Left cardiac atrium (tissue), 4 donors: ENCODE data around the gene IPPK. TPM values are rescaled to one million over a fixed set of nuclear protein-coding genes. Genes with fewer than 3 reads are reported as not detected.

Source experiments
- ATAC-seq, 2 donors: fragments of 200-7000 bp; cut with Tn5 transposase; one replicate each; pipeline ENCODE4 v1.9.1; 2020; ENCODE audit warnings: mild to moderate bottlenecking in 2 of 2, moderate library complexity in 2 of 2
- DNase-seq: peaks from one replicate; pipeline ENCODE4 v3.0.0-alpha.2; 2020
- intact Hi-C, 2 donors: fragments of 100-400 bp; cut with DNase I; formaldehyde crosslinking; loops; one replicate each; pipeline versions ENCODE4 v1.14.1 to v1.15.1; 2022 to 2023
- total RNA-seq, 2 donors: library from RNA; stranded (reverse); fragmentation: NEBNext Ultra II Directional; extraction: Animal tissue kit (Norgen Biotek cat#: 25700); gene quantifications; one replicate each; pipeline ENCODE4 v1.2.1, GENCODE V29; 2021
- donor health status: DM: no; HTN: yes; CAD: no.
- donor health status: DM: no; HTN: yes; CAD: no; lungs with severe emphysema.
- donor health status: DM: yes; HTN: yes; CAD: no.
- donor health status: Dilated cardiomyopathy.

Gene IPPK
- total RNA-seq, 2 donors from 2014 or later: 6.1 to 19.6 TPM

- intact Hi-C loops: no loop called here
- ATAC-seq (no peak), DNase-seq (no peak)
These were observed 27.9 kb downstream of the IPPK start for GRCh38 chr9:92642041-92642451.

DNA sequence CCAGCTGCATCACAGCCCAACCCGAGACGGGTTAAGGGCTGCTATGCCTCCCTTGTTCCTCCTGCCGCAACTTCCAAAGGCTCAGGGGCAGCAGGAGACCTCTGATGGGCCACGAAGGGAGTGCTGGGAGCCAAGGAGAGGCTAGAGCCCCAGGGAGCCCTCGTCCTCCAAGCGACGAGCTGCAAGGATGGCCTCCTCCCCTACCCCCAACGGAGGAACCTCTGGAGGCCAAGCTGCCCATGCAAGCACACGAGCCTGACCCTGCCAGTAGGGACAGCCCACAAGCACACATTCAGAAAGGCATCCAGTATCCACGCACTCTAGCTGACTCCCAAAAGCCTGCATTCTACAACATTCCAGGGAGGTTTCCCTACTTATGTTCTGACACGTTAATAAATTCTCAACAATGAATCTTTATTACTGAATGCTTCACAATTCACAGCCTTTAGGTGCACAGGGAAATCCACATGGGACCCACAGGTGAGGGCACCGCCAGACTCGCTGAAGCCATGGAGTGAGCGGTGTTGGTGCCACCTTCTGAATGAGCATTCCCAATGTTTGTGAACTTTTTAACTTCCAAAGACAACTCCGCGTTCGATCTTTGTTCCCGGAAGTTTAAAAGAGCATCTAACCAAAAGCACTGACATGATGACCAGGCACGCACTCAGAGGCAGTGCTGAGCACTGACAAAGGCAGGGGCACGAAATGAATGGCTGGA lies 28.7 kb downstream of the IPPK start:
- DNase-seq: no peak
- intact Hi-C loops: no loop called here
- ATAC-seq: no peak

GRCh38 chr9:92640398-92641091 lies 29.4 kb downstream of the IPPK start:
- intact Hi-C loops: no loop called here
- ATAC-seq: no peak
- no peak for DNase-seq

- intact Hi-C loops: loop anchor here (5.0 to 10.0 kb wide), 3 partner anchors 295 to 503 kb away; partner anchors contain the start of genes CENPP (in 1 of the 2) and NOL8 (in 1 of the 2)
- no peak for ATAC-seq
- no peak for DNase-seq
These were observed 30.1 kb downstream of the IPPK start for GRCh38 chr9:92639791-92640271.

- intact Hi-C loops: loop anchor here (5.0 to 10.0 kb wide), 3 partner anchors 294 to 502 kb away; partner anchors contain the start of genes CENPP (in 1 of the 2) and NOL8 (in 1 of the 2)
- ATAC-seq (no peak), DNase-seq (no peak)
These were observed 30.8 kb downstream of the IPPK start for GRCh38 chr9:92639124-92639523.

DNA sequence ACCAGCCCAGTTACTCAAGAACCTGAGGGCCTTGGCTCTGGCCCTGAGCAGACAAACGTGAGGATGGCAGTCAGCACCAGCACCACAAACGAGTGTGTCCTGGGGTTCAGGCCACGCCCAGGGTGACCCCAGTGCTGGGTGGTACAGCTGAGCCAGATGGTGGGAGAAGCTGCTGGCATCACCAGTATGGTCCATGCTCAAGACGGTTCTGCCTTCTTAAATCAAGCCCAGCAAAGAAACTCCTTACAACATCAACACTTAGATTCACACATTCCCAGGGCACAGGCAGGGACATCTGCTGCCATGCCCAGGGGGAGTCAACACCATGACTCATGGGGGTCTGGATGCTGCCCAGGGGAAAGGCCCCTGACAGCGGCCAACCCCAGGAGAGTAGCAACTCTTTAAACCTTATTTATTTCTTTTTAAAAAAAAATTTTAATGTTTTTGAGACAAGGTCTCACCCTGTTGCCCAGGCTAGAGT lies 31.3 kb downstream of the IPPK start:
- DNase-seq: no peak
- ATAC-seq: no peak
- intact Hi-C loops: loop anchor here (5.0 to 10.0 kb wide), 3 partner anchors 294 to 501 kb away; partner anchors contain the start of genes CENPP (in 1 of the 2) and NOL8 (in 1 of the 2)

DNA sequence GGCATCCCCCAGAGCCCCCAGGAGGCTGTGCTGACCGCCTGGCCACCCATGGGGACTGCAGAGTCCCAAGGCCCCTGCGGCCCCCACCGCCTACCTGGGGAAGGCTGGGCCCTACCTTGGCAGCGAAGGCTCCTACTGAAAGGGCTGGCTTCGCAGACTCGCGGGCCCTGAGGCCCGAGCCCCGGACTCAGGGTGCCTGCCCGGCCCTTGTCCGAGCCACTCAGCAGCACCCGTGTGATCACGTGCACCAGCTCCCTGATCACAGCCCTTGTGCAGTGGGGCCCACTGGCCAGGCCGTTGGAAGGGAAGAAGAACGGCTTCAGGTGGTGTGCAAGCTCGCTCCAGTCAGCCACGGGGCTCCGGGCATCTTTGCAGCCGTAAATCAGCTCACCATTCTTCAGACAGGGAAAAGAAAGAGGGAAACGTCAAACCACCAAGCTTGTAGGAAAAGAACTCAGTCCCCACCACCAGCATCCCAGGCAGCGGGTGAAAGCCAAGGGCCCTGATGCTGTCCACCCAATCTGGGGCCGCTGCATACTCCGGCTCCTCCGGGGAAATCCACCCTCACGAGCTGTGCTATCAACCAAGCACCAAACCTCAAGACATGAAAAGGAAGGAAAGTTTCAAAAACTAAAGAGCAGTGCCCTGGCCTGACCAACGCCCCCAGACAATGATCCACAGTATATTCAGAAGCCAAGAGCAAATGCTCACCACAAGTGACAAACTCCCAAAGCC lies 31.9 kb downstream of the IPPK start:
- intact Hi-C loops: loop anchor here (5.0 to 10.0 kb wide), 3 partner anchors 293 to 501 kb away; partner anchors contain the start of genes CENPP (in 1 of the 2) and NOL8 (in 1 of the 2)
- no peak for ATAC-seq

GRCh38 chr9:92637326-92637725 lies 32.6 kb downstream of the IPPK start:
- intact Hi-C loops: loop anchor here (5.0 to 10.0 kb wide), 3 partner anchors 293 to 500 kb away; partner anchors contain the start of genes CENPP (in 1 of the 2) and NOL8 (in 1 of the 2)
- no peak for DNase-seq
- ATAC-seq: no peak

More for the DNA sequence above, 31.9 kb downstream of the IPPK start:
- no peak for DNase-seq

- intact Hi-C loops: loop anchor here (5.0 to 10.0 kb wide), 3 partner anchors 292 to 499 kb away; partner anchors contain the start of genes CENPP (in 1 of the 2) and NOL8 (in 1 of the 2)
- DNase-seq (no peak), ATAC-seq (no peak)
These were observed 33.3 kb downstream of the IPPK start for GRCh38 chr9:92636627-92637026.

- ATAC-seq: no peak
- intact Hi-C loops: loop anchor here (5.0 to 10.0 kb wide), 3 partner anchors 291 to 498 kb away; partner anchors contain the start of genes CENPP (in 1 of the 2) and NOL8 (in 1 of the 2)
- DNase-seq: no peak
These were observed 34.2 kb downstream of the IPPK start for GRCh38 chr9:92635760-92636159.

- intact Hi-C loops: loop anchor here (5.0 to 10.0 kb wide), 3 partner anchors 290 to 498 kb away; partner anchors contain the start of genes CENPP (in 1 of the 2) and NOL8 (in 1 of the 2)
- ATAC-seq (peak; percentile 88 to 94), DNase-seq (peak; percentile 78)
These were observed 35.0 kb downstream of the IPPK start for GRCh38 chr9:92634712-92635605.

GRCh38 chr9:92633614-92634278 lies 36.2 kb downstream of the IPPK start:
- DNase-seq: no peak
- intact Hi-C loops: loop anchor here (10.0 kb wide), 2 partner anchors 289 to 309 kb away; partner anchors contain the start of genes CENPP (in 1 of the 2) and NOL8 (in 1 of the 2)

DNA sequence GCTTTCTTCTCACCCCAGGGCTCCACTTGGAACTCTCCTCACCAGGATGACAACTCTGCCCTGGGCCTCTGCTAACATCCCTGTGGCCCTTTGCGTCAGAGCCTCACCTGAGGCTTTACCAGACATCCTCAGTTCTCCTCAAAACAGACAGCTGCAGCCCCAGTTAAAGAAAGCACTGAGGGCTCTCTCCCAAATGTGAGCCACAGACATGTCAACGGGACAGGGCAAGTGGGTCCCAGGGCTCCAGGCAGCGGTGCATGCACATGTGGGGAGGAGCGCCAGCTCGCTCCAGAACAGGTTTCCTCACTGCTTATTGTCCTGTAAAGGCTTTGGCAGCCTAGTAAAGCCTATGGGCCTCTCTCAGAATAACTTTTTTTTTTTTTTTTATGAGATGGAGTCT lies 37.3 kb downstream of the IPPK start:
- ATAC-seq (no peak), DNase-seq (no peak)
- intact Hi-C loops: loop anchor here (10.0 kb wide), 2 partner anchors 288 to 308 kb away; partner anchors contain the start of genes CENPP (in 1 of the 2) and NOL8 (in 1 of the 2)

More at GRCh38 chr9:92633614-92634278, 36.2 kb downstream of the IPPK start:
- ATAC-seq: no peak

- intact Hi-C loops: loop anchor here (10.0 kb wide), 2 partner anchors 287 to 307 kb away; partner anchors contain the start of genes CENPP (in 1 of the 2) and NOL8 (in 1 of the 2)
- DNase-seq: no peak
- no peak for ATAC-seq
These were observed 38.2 kb downstream of the IPPK start for GRCh38 chr9:92631452-92632343.

DNA sequence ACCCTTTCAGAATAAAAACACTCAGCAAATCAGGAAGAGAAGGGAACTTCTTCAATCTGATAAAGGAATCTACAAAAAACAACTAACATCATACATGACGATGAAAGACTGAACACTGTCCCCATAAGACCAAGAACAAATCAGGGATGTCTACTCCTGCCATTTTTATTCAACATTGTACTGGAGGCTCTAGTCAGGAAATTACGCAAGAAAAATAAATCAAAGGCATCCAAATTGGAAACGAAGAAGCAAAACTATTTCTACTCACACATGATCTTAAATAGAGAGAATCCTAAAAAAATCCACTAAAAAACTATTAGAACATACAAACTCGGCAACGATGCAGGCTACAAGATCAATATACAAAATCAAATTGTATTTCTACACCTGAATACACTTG lies 42.3 kb downstream of the IPPK start:
- DNase-seq (no peak), ATAC-seq (no peak)
- intact Hi-C loops: no loop called here

GRCh38 chr9:92626484-92626883 lies 43.4 kb downstream of the IPPK start:
- no peak for ATAC-seq
- DNase-seq: no peak
- intact Hi-C loops: no loop called here
